Activated CD8-positive, alpha-beta memory T cell treated with anti-CD3 and anti-CD28 coated beads, Interleukin-2, amount 50 U/mL, for 24 hours (primary cell): ENCODE measurements around the gene OR2L8.

Source experiments
- DNase-seq: peaks from one replicate; pipeline ENCODE4 v3.0.0-alpha.2; 2020; ENCODE audit errors: extremely low read depth

Gene OR2L8

GRCh38 chr1:247966532-247967204 is 18.0 kb downstream of the OR2L8 start:
- no peak for DNase-seq

GRCh38 chr1:247992986-247993385 is 44.3 kb downstream of the OR2L8 start:
- DNase-seq: no peak

GRCh38 chr1:247998811-247999210 is 50.2 kb downstream of the OR2L8 start:
- no peak for DNase-seq
